ENCODE measurements around the gene INAFM1. TPM values are rescaled to one million over a fixed set of nuclear protein-coding genes. Genes with fewer than 3 reads are reported as not detected.

INAFM1 gene
- total and polyA plus RNA-seq, 2 donors (not counting 3 experiments of a cell fraction or from before 2014, with no cell fraction given) = 2.8 to 8.3 TPM

DNA sequence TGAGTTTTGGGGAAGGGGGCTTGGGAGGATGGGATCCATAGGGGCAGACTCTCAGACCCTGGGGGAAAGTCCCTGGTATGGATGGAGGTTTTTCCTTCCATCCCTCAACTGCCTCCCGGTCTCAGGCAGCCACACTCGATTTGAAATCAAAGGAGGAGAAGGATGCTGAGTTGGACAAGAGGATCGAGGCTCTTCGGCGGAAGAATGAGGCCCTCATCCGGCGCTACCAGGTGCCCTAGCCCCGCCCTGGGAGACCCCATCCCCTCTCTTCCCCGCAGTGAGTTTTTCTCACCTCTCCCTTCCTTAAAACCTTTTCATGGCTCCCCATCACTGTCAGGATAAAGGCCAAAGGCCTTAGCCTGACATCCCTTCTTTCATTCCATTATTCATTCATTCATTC, 16.3 kb upstream of the INAFM1 start:
- Histone ChIP-seq H3K27me3 (ENCODE audit: control insufficient read depth in 2 of 2, insufficient read depth in 2 of 2, low read length in 2 of 2) (no peaks in the 10 kb centered on the region), H3K9me1 (replicated peaks; ENCODE audit: control insufficient read depth, extremely low read depth, insufficient read depth, low read length) (no peaks in the 10 kb centered on the region), H3K27ac (ENCODE audit: insufficient read depth, low read depth, low read length) (no peak overlapping the region), H3K36me3 (ENCODE audit: control insufficient read depth in 2 of 2, extremely low read depth in 1 of 2, insufficient read depth in 2 of 2, low read length in 2 of 2) (peaks cover 10 to 20% of the 10 kb centered on the region in 2 experiments), H3K9me3 (replicated peaks; ENCODE audit: control insufficient read depth, insufficient read depth, low read length) (no peaks in the 10 kb centered on the region), H3K4me2 (ENCODE audit: insufficient read depth, low read length) (peak overlapping the region; percentile 97), H4K20me1 (replicated peaks; ENCODE audit: control insufficient read depth, extremely low read depth, insufficient read depth, low read length) (no peaks in the 10 kb centered on the region), H3K9ac (replicated peaks; ENCODE audit: extremely low read depth, insufficient read depth, low read length) (peak overlapping the region; percentile 91), H3K4me1 (ENCODE audit: control insufficient read depth, extremely low read depth, insufficient read depth, low read length) (peaks cover 11% of the 10 kb centered on the region), H3K79me2 (ENCODE audit: control insufficient read depth, insufficient read depth, low read length) (peaks cover 9% of the 10 kb centered on the region), H3K4me3 (replicated peaks in 1 of 3; ENCODE audit: insufficient read depth in 1 of 3, low read depth in 1 of 3, low read length in 3 of 3) (peak overlapping the region in 1 of 3 experiments; percentile 81), H2AFZ (ENCODE audit: low read depth, low read length) (no peak overlapping the region)
- DNase-seq (ENCODE audit: low read depth, low spot score) (no peak), FAIRE-seq (no peak)
- intact Hi-C loops (cut with micrococcal nuclease) = loop anchor here (5.0 kb wide), 1 partner anchor 471 kb away; the partner anchor contains the start of gene SLC1A5
- TF ChIP-seq EZH2 (IDR thresholded peaks at IDR 0.05; ENCODE audit: borderline replicate concordance, low read depth, low read length, severe bottlenecking) (no peak), MYC (IDR thresholded peaks at IDR 0.05; ENCODE audit: low read depth, low read length) (no peak), FOS (IDR thresholded peaks at IDR 0.05; ENCODE audit: borderline replicate concordance, insufficient read depth, low read length) (no peak), POLR2AphosphoS5 (IDR thresholded peaks at IDR 0.05; ENCODE audit: insufficient read depth, low read depth, low read length) (no peak), GATA2 (IDR thresholded peaks at IDR 0.05; ENCODE audit: insufficient read depth, insufficient read length, low read depth, low read length) (no peak), JUN (IDR thresholded peaks at IDR 0.05; ENCODE audit: borderline replicate concordance, insufficient read depth, insufficient read length, low read depth) (no peak), POLR2A (IDR thresholded peaks at IDR 0.05; ENCODE audit: low read depth, low read length) (no peak)
- TF ChIP-seq, protein P1, sequence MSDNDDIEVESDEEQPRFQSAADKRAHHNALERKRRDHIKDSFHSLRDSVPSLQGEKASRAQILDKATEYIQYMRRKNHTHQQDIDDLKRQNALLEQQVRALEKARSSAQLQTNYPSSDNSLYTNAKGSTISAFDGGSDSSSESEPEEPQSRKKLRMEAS (IDR thresholded peaks at IDR 0.05; ENCODE audit: insufficient read depth, insufficient read length) = no peak
- TF ChIP-seq, protein P2, sequence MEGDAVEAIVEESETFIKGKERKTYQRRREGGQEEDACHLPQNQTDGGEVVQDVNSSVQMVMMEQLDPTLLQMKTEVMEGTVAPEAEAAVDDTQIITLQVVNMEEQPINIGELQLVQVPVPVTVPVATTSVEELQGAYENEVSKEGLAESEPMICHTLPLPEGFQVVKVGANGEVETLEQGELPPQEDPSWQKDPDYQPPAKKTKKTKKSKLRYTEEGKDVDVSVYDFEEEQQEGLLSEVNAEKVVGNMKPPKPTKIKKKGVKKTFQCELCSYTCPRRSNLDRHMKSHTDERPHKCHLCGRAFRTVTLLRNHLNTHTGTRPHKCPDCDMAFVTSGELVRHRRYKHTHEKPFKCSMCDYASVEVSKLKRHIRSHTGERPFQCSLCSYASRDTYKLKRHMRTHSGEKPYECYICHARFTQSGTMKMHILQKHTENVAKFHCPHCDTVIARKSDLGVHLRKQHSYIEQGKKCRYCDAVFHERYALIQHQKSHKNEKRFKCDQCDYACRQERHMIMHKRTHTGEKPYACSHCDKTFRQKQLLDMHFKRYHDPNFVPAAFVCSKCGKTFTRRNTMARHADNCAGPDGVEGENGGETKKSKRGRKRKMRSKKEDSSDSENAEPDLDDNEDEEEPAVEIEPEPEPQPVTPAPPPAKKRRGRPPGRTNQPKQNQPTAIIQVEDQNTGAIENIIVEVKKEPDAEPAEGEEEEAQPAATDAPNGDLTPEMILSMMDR (IDR thresholded peaks at IDR 0.05; ENCODE audit: extremely low read depth in 1 of 2, insufficient read depth in 1 of 2, low read depth in 1 of 2, low read length in 2 of 2) = no peak
- CTCF ChIA-PET = no interaction called here
- BruUV-seq (replicated peaks) = no TSS peak
- POLR2A ChIA-PET = no interaction called here
- dilution Hi-C loops (cut with MboI; ENCODE audit: extremely low pct_ligation_motif_present, low sequenced_read_pairs) = no loop called here

All from endothelial cell of umbilical vein (primary cell).